ENCODE data around the gene DNAH8. TPM values are rescaled to one million over a fixed set of nuclear protein-coding genes. Genes with fewer than 3 reads are reported as not detected.

Gene DNAH8
- total RNA-seq, 1 experiment from 2014 or later: not detected

GRCh38 chr6:38801305-38801704 is 86.2 kb downstream of the DNAH8 start:
- Histone ChIP-seq H3K36me3 (ENCODE audit: control insufficient read depth, insufficient read depth, low read length) (no peaks in the 10 kb centered on the region), H3K4me1 (ENCODE audit: control insufficient read depth, insufficient read depth, low read length) (no peaks in the 10 kb centered on the region), H3K9me3 (ENCODE audit: control insufficient read depth, insufficient read depth, low read depth, low read length) (no peaks in the 10 kb centered on the region), H3K27ac (ENCODE audit: low read length) (no peak overlapping the region), H3K27me3 (ENCODE audit: control insufficient read depth, insufficient read depth, low read length) (peaks cover 25% of the 10 kb centered on the region), H3K4me3 (ENCODE audit: low read depth in 2 of 2, low read length in 2 of 2) (no peak overlapping the region)
- no peak for TF ChIP-seq CTCF (IDR thresholded peaks at IDR 0.05)
- TF ChIP-seq POLR2AphosphoS5 (IDR thresholded peaks at IDR 0.05; ENCODE audit: low read depth, low read length): no peak
- no peak for TF ChIP-seq REST (IDR thresholded peaks at IDR 0.05; ENCODE audit: insufficient read depth in 1 of 2, low read depth in 2 of 2, low read length in 1 of 2)
- no peak for TF ChIP-seq SIN3A (IDR thresholded peaks at IDR 0.05; ENCODE audit: borderline replicate concordance, insufficient read depth, low read depth, low read length)
- no peak for TF ChIP-seq TCF7L2 (IDR thresholded peaks at IDR 0.05; ENCODE audit: low read depth, low read length)
- BruUV-seq (replicated peaks): no TSS peak
- POLR2A ChIA-PET: no interaction called here
- in situ Hi-C loops (cut with HindIII; ENCODE audit: low pct_unique_long_range_greater_than_20kb, low sequenced_read_pairs) (no loop called here), intact Hi-C loops (cut with micrococcal nuclease; ENCODE audit: unreplicated experiment) (no loop called here)
- DNase-seq (ENCODE audit: low read depth, low spot score): no peak
- CTCF ChIA-PET: no interaction called here
- no peak for ATAC-seq

- Histone ChIP-seq H3K27ac (ENCODE audit: low read length) (no peak overlapping the region), H3K9me3 (ENCODE audit: control insufficient read depth, insufficient read depth, low read depth, low read length) (no peaks in the 10 kb centered on the region), H3K36me3 (ENCODE audit: control insufficient read depth, insufficient read depth, low read length) (no peaks in the 10 kb centered on the region), H3K4me3 (ENCODE audit: low read depth in 2 of 2, low read length in 2 of 2) (no peak overlapping the region), H3K4me1 (ENCODE audit: control insufficient read depth, insufficient read depth, low read length) (no peaks in the 10 kb centered on the region), H3K27me3 (ENCODE audit: control insufficient read depth, insufficient read depth, low read length) (peaks cover 25% of the 10 kb centered on the region)
- TF ChIP-seq CTCF (IDR thresholded peaks at IDR 0.05): no peak
- TF ChIP-seq POLR2AphosphoS5 (IDR thresholded peaks at IDR 0.05; ENCODE audit: low read depth, low read length): no peak
- TF ChIP-seq REST (IDR thresholded peaks at IDR 0.05; ENCODE audit: insufficient read depth in 1 of 2, low read depth in 2 of 2, low read length in 1 of 2): no peak
- TF ChIP-seq SIN3A (IDR thresholded peaks at IDR 0.05; ENCODE audit: borderline replicate concordance, insufficient read depth, low read depth, low read length): no peak
- no peak for TF ChIP-seq TCF7L2 (IDR thresholded peaks at IDR 0.05; ENCODE audit: low read depth, low read length)
- in situ Hi-C loops (cut with HindIII; ENCODE audit: low pct_unique_long_range_greater_than_20kb, low sequenced_read_pairs): no loop called here
- ATAC-seq (no peak), DNase-seq (ENCODE audit: low read depth, low spot score) (no peak)
- CTCF ChIA-PET: no interaction called here
- intact Hi-C loops (cut with micrococcal nuclease; ENCODE audit: unreplicated experiment): no loop called here
- BruUV-seq (replicated peaks): no TSS peak
- POLR2A ChIA-PET: no interaction called here
Observed at GRCh38 chr6:38802497-38802896, 87.4 kb downstream of the DNAH8 start.

Measured in Panc1 (cell line).